HepG2 (cell line): ENCODE measurements around the gene RNPEPL1. TPM values are rescaled to one million over a fixed set of nuclear protein-coding genes. Genes with fewer than 3 reads are reported as not detected.

Source experiments
- AHR ChIP-seq: IDR thresholded peaks from 2 replicates; pipeline ENCODE4 v1.6.1; 2018; ENCODE audit warnings: missing genetic modification reagents, missing compliant biosample characterization
- MEIS1 ChIP-seq: sonication (generic); formaldehyde crosslinking; IDR thresholded peaks from 2 replicates; pipeline ENCODE4 v1.9.0; 2021; ENCODE audit warnings: mild to moderate bottlenecking, missing genetic modification reagents, moderate library complexity, borderline replicate concordance
- MYC ChIP-seq: sonication (generic); formaldehyde crosslinking; IDR thresholded peaks from 2 replicates; pipeline ENCODE4 v1.9.0; 2021; ENCODE audit warnings: missing genetic modification reagents, borderline replicate concordance
- NFYC ChIP-seq: IDR thresholded peaks from 2 replicates; pipeline ENCODE4 v1.6.1; 2016; ENCODE audit warnings: missing genetic modification reagents, missing compliant biosample characterization
- PHF8 ChIP-seq: sonication (generic); formaldehyde crosslinking; IDR thresholded peaks from 2 replicates; pipeline ENCODE4 v1.5.0; 2020; ENCODE audit warnings: missing genetic modification reagents
- RXRB ChIP-seq: IDR thresholded peaks from 2 replicates; pipeline ENCODE4 v1.6.1; 2016; ENCODE audit warnings: borderline replicate concordance, missing genetic modification reagents, missing compliant biosample characterization
- TOE1 ChIP-seq: sonication (generic); formaldehyde crosslinking; IDR thresholded peaks from 2 replicates; pipeline ENCODE4 v1.4.0; 2020; ENCODE audit warnings: mild to moderate bottlenecking, missing genetic modification reagents
- ZBTB21 ChIP-seq: sonication (generic); formaldehyde crosslinking; IDR thresholded peaks from 2 replicates; pipeline ENCODE4 v1.4.0; 2020; ENCODE audit warnings: missing genetic modification reagents
- ZC3H13 ChIP-seq: sonication (generic); formaldehyde crosslinking; IDR thresholded peaks from 2 replicates; pipeline ENCODE4 v1.8.1; 2023; ENCODE audit warnings: mild to moderate bottlenecking, missing genetic modification reagents, moderate library complexity
- ZNF260 ChIP-seq: sonication (generic); formaldehyde crosslinking; IDR thresholded peaks from 2 replicates; pipeline ENCODE4 v1.4.0; 2020; ENCODE audit warnings: missing genetic modification reagents, low read depth, mild to moderate bottlenecking, borderline replicate concordance
- ZNF720 ChIP-seq: sonication (generic); formaldehyde crosslinking; IDR thresholded peaks from 2 replicates; pipeline ENCODE4 v1.4.0; 2020; ENCODE audit warnings: missing genetic modification reagents
- polyA plus RNA-seq, 8 experiments: library from polyadenylated mRNA; depleted of rRNA in 3 of 8; stranded (reverse) in 7 of 8; unstranded in 1 of 8; fragments of >200 nt; fragmentation: Illumina TruSeq in 4 of 8; extraction: Trizol in 4 of 8; gene quantifications; 2 replicates each; pipeline versions ENCODE4 v1.2.1 to v1.2.3, GENCODE V29; 2011 to 2016; ENCODE audit warnings: low read depth in 4 of 8, missing spikeins in 1 of 8, mixed read lengths in 1 of 8; ENCODE audit not compliant: insufficient read depth in 1 of 8
- total RNA-seq, 5 experiments: library from RNA; depleted of rRNA; stranded (reverse); fragments of >200 nt; fragmentation: Illumina TruSeq; extraction: Trizol; gene quantifications; 2 replicates each; pipeline ENCODE4 v1.2.3, GENCODE V29; 2016; ENCODE audit warnings: low read depth in 1 of 5
- TF ChIP-seq, protein P1 (sequence below): sonication (generic); formaldehyde crosslinking; IDR thresholded peaks from 2 replicates; pipeline ENCODE4 v1.4.0; 2020; ENCODE audit warnings: missing genetic modification reagents, mild to moderate bottlenecking, borderline replicate concordance
- TF ChIP-seq, protein P2 (sequence below): IDR thresholded peaks from 2 replicates; pipeline ENCODE4 v1.6.1; 2016; ENCODE audit warnings: missing compliant biosample characterization, missing genetic modification reagents, borderline replicate concordance
- TF ChIP-seq, protein P3 (sequence below): sonication (generic); formaldehyde crosslinking; IDR thresholded peaks from 2 replicates; pipeline ENCODE4 v1.5.1; 2020; ENCODE audit warnings: mild to moderate bottlenecking, missing genetic modification reagents, borderline replicate concordance
- TF ChIP-seq, protein P4 (sequence below): sonication (generic); formaldehyde crosslinking; IDR thresholded peaks from 2 replicates; pipeline ENCODE4 v1.8.1; 2023; ENCODE audit warnings: mild to moderate bottlenecking, moderate library complexity, missing genetic modification reagents
- TF ChIP-seq, protein P5 (sequence below): sonication (generic); formaldehyde crosslinking; IDR thresholded peaks from 2 replicates; pipeline ENCODE4 v1.8.0; 2022; ENCODE audit warnings: mild to moderate bottlenecking, missing genetic modification reagents

Gene RNPEPL1
- total and polyA plus RNA-seq, 2 of the 13 experiments (the other 11 are each of a cell fraction or from before 2014, with no cell fraction given) = 13.0 to 18.0 TPM

DNA sequence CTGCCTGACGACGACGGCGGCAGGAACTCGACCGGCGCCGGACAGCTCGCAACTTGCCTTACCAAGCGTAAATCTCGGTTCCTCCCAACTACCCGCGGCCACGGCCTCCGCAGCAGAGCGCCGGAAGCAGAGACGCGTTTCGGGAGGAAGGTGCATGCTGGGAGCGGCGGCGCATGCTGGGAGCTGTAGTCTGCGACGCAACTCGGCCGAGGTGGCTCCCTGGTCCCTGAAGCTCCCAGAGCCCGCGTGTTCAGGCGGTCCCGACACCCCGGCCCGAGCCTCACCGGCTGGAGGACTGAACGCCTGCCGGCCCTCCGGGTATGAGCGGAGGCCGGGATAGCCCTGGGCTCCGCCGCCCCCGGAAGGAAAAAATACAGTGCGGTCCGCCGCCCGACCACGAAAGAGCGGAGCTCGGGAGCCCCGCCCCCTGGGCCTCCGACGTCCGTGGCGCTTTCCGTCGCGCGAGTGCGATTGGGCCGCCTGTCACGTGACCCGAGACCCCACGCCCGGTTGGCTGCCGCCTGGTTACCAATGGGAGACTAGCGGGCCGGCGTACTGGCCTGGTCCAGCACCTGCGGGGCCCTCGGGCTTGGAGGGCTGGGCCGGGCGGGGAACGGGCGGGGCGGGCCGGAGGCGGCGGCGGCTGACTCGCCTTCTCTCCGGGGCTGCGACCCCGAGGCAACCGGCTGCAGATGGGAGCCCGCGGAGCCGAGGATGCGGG, 18.1 kb downstream of the RNPEPL1 start, which contains the start of gene CAPN10 (continued):
- TF ChIP-seq, protein P1, sequence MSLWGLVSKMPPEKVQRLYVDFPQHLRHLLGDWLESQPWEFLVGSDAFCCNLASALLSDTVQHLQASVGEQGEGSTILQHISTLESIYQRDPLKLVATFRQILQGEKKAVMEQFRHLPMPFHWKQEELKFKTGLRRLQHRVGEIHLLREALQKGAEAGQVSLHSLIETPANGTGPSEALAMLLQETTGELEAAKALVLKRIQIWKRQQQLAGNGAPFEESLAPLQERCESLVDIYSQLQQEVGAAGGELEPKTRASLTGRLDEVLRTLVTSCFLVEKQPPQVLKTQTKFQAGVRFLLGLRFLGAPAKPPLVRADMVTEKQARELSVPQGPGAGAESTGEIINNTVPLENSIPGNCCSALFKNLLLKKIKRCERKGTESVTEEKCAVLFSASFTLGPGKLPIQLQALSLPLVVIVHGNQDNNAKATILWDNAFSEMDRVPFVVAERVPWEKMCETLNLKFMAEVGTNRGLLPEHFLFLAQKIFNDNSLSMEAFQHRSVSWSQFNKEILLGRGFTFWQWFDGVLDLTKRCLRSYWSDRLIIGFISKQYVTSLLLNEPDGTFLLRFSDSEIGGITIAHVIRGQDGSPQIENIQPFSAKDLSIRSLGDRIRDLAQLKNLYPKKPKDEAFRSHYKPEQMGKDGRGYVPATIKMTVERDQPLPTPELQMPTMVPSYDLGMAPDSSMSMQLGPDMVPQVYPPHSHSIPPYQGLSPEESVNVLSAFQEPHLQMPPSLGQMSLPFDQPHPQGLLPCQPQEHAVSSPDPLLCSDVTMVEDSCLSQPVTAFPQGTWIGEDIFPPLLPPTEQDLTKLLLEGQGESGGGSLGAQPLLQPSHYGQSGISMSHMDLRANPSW = 0 out of 2 replicates have a peak, but pooled peaks have one; percentile 14
- TF ChIP-seq ZC3H13 (CRISPR knock-in tag) (peak; percentile 91), TOE1 (CRISPR knock-in tag) (peak; percentile 84; the same call in 1 of the 2 replicates), AHR (CRISPR knock-in tag) (peak; percentile 78; the same call in 1 of the 2 replicates), NFYC (CRISPR knock-in tag) (peak; percentile 85), ZBTB21 (CRISPR knock-in tag) (no peak; the same call in 1 of the 2 replicates), RXRB (CRISPR knock-in tag) (peak; percentile 38; the same call in 1 of the 2 replicates), PHF8 (peak; percentile 98), ZNF260 (0 out of 2 replicates have a peak, but pooled peaks have one; percentile 91), MYC (CRISPR knock-in tag) (peak; percentile 87), MEIS1 (CRISPR knock-in tag) (0 out of 2 replicates have a peak, but pooled peaks have one; percentile 58), ZNF720 (CRISPR knock-in tag) (0 out of 2 replicates have a peak, but pooled peaks have one; percentile 17)
- TF ChIP-seq, protein P2, sequence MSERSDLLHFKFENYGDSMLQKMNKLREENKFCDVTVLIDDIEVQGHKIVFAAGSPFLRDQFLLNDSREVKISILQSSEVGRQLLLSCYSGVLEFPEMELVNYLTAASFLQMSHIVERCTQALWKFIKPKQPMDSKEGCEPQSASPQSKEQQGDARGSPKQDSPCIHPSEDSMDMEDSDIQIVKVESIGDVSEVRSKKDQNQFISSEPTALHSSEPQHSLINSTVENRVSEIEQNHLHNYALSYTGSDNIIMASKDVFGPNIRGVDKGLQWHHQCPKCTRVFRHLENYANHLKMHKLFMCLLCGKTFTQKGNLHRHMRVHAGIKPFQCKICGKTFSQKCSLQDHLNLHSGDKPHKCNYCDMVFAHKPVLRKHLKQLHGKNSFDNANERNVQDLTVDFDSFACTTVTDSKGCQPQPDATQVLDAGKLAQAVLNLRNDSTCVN (CRISPR knock-in tag) = peak; percentile 60
- TF ChIP-seq, protein P3, sequence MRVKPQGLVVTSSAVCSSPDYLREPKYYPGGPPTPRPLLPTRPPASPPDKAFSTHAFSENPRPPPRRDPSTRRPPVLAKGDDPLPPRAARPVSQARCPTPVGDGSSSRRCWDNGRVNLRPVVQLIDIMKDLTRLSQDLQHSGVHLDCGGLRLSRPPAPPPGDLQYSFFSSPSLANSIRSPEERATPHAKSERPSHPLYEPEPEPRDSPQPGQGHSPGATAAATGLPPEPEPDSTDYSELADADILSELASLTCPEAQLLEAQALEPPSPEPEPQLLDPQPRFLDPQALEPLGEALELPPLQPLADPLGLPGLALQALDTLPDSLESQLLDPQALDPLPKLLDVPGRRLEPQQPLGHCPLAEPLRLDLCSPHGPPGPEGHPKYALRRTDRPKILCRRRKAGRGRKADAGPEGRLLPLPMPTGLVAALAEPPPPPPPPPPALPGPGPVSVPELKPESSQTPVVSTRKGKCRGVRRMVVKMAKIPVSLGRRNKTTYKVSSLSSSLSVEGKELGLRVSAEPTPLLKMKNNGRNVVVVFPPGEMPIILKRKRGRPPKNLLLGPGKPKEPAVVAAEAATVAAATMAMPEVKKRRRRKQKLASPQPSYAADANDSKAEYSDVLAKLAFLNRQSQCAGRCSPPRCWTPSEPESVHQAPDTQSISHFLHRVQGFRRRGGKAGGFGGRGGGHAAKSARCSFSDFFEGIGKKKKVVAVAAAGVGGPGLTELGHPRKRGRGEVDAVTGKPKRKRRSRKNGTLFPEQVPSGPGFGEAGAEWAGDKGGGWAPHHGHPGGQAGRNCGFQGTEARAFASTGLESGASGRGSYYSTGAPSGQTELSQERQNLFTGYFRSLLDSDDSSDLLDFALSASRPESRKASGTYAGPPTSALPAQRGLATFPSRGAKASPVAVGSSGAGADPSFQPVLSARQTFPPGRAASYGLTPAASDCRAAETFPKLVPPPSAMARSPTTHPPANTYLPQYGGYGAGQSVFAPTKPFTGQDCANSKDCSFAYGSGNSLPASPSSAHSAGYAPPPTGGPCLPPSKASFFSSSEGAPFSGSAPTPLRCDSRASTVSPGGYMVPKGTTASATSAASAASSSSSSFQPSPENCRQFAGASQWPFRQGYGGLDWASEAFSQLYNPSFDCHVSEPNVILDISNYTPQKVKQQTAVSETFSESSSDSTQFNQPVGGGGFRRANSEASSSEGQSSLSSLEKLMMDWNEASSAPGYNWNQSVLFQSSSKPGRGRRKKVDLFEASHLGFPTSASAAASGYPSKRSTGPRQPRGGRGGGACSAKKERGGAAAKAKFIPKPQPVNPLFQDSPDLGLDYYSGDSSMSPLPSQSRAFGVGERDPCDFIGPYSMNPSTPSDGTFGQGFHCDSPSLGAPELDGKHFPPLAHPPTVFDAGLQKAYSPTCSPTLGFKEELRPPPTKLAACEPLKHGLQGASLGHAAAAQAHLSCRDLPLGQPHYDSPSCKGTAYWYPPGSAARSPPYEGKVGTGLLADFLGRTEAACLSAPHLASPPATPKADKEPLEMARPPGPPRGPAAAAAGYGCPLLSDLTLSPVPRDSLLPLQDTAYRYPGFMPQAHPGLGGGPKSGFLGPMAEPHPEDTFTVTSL (CRISPR knock-in tag) = no peak; the same call in 1 of the 2 replicates
- TF ChIP-seq, protein P4, sequence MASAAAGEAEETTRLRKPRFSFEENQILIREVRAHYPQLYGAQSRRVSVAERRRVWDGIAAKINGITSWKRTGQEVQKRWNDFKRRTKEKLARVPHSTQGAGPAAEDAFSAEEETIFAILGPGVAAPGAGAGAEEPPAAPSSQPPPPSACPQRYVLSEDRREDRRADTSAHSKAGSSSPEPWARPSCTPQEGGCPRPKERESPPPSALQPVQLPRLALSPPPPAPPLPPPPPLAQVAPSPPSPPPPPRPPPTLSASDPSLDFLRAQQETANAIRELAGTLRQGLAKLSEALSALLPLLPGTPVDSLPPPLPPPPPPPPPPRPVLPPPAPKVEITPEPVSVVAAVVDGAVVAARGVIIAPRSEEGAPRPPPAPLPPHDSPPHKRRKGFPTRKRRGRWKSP (CRISPR knock-in tag) = peak; percentile 82; the same call in 1 of the 2 replicates
- TF ChIP-seq, protein P5, sequence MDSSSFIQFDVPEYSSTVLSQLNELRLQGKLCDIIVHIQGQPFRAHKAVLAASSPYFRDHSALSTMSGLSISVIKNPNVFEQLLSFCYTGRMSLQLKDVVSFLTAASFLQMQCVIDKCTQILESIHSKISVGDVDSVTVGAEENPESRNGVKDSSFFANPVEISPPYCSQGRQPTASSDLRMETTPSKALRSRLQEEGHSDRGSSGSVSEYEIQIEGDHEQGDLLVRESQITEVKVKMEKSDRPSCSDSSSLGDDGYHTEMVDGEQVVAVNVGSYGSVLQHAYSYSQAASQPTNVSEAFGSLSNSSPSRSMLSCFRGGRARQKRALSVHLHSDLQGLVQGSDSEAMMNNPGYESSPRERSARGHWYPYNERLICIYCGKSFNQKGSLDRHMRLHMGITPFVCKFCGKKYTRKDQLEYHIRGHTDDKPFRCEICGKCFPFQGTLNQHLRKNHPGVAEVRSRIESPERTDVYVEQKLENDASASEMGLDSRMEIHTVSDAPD (CRISPR knock-in tag) = peak; percentile 15; the same call in 1 of the 2 replicates
